HG02973 (cell line): ENCODE results near the gene BCAP31.

ENCODE experiments used
- ATAC-seq: cut with Tn5 transposase; IDR thresholded peaks from one replicate; pipeline ENCODE4 v1.9.1; 2021; ENCODE audit warnings: moderate library complexity; ENCODE audit not compliant: unreplicated experiment

Gene BCAP31

DNA sequence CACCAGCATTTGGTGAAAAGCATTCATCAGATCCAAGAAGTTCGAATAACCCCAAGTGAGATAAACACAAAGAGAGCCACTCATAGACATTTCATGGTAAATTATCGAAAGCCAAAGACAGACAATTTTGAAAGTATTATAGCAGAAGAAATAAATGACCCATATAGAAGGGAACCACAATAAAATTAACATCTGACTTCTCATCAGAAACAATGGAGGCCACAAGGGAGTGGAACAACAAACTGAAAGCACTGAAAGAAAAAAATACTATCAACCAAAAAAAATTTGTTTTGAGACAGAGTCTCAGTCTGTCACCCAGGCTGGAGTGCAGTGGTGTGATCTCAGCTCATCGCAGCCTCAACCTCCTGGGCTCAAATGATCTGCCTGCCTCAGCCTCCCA lies 64.9 kb downstream of the BCAP31 start:
- ATAC-seq = no peak

DNA sequence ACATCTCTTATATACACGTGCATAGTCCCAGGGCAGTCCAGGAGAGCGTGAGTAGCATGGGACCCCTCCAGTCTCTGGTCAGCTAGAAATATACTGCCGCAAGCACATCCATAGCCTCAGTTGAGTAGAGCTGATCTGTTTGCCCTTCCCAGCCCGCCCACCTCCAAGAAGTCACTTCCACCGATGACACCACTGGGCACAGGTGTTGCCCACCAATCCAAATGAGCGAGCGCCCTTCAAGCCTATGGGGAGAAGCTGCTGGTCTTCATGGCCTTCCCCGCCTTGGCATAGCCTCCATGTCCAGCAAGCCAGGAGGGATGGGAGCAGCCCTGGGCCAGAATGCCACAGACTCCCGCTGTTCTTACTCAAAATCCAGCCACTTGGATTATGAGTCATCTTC lies 67.0 kb downstream of the BCAP31 start:
- no peak for ATAC-seq

DNA sequence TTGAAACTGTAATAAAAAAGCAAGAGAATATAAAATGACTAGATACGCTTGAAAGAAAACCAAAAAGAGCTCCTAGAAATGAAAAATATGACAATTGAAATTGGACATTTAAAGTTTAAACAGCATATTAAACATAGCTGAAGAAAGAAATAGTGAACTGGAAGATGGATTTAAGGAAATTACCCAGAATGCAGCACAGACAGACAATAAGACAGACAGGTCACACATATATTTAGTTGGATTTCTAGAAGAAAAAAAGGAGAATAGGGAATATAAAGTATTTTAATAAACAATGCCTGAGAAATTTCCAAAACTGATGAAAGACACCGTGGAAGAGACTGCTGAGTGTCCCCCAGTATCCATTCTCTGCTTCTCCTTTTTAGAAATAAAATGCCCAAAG lies 70.6 kb downstream of the BCAP31 start:
- ATAC-seq = no peak

DNA sequence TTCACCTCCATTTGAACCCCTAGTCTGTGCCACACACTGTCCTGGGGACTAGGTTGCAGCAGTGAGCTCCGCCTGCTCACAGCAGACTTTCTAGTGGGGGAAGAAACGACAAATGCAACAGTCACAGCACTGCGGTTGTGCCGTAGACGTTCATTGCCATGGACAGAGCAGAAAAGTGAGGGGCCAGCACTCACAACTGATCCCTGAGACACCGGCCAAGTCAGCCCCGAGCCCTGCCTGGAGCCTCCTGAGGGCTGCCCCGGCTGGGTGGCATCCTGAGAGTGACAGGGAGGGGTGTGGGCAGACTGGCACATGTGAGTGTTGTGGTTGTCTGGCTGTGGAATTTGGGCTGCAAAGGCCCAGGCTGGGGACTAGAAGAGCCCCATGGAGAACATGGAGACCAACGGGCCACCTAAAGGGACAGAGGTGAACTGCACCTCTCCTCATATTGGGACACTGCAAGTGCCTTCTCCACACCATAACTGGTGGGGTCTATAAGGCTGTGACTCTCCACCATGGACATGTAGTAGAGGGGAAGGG lies 72.6 kb downstream of the BCAP31 start:
- no peak for ATAC-seq

DNA sequence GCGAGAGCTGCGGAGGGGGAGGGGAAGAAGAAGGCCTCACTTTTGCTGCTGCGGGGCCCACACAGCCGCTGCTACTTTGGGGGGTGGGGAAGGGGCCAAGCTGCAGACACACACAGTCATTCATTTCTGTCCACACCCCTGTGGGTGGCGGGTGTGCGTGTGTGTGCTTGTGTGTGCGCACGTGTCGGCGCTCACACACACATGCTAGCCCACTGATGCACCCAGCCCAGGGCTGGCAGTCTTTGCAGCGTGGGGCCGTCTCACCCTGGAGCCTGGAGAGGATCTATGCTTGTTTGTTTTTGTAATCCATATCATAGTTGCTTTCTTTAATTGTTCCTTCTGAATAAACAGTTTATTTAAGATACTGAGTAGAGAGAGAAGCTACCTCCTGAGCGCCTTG lies 73.2 kb downstream of the BCAP31 start:
- ATAC-seq = no peak
